Stimulated activated CD4-positive, alpha-beta T cell treated with anti-CD3 and anti-CD28 coated beads, Interleukin-4, amount 100 ng/mL, for 48 hours (primary cell): ENCODE measurements around the gene PPM1B.
"Not testable (repeated sequence)": the region's sequence is repeated elsewhere in the genome, so short reads cannot be mapped to it uniquely, and the experiment has no call there.

ENCODE experiments used
- DNase-seq, 2 donors: peaks; one replicate each; pipeline ENCODE4 v3.0.0-alpha.2; 2020; ENCODE audit warnings: low read depth in 2 of 2

PPM1B gene

GRCh38 chr2:44250376-44250775, 81.7 kb downstream of the PPM1B start:
- no peak for DNase-seq

GRCh38 chr2:44254023-44254422, 85.3 kb downstream of the PPM1B start:
- DNase-seq, result no peak

DNA sequence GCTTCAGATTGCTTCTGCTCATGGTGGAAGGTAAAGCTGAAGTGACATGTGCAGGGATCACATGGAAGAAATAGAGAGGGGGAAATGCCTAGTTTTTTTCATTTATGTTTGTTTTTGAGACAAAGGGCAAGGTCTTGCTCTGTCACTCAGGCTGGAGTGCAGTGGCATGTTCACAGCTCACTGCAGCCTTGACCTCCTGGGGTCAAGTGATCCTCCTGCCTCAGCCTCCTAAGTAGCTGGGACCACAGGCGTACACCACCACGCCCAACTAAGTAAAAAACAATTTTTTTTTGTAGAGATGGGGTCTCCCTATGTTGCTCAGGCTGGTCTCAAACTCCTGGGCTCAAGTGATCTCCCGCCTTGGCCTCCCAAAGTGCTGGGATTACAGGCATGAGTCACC, 87.0 kb downstream of the PPM1B start:
- not testable (repeated sequence) for DNase-seq

GRCh38 chr2:44257802-44258201, 89.1 kb downstream of the PPM1B start:
- DNase-seq, result not testable (repeated sequence)

- DNase-seq, result no peak
Measured at GRCh38 chr2:44267269-44267795, 98.7 kb downstream of the PPM1B start.

DNA sequence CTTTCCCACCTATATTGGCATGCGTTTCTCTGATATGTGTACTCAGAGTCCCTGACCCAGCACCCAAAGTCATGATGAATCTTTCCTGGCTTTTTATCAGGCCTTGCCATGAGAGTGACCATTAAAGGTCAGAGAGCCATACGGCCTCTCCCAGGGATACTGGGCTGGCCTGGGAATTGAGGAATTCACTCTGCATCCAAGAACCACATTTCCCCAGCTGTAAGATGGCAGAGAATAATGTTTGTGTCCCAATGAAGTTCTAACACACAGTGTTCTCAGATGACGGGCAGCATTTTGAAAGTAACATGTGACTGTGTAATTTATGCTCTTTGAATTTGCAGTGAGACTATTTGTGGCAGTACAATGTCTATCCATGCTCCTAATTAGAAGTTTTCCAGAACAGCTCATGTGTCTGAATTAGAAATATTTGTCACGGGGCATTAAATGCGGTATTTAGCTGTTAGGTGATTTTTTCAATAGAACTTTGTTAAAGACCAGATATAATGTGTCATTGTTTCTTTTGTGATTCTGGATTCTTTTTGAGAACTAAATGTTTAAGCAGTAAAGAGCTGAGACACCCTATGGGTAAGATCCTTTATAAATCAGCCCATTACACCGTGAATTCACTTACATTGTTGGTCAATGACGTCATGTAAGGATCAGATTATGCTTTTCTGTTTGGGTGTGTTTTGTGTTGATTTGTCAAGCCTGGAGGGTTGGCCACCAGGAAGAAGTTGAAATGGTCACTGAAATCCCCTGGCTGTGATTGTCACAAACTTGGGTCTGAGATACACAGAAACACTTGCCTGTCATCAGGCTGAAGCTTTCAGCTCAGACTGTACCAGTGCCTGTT, 99.3 kb downstream of the PPM1B start:
- no peak for DNase-seq

GRCh38 chr2:44269831-44270230, 101.2 kb downstream of the PPM1B start:
- no peak for DNase-seq

GRCh38 chr2:44271296-44271695, 102.6 kb downstream of the PPM1B start:
- DNase-seq, result no peak

- no peak for DNase-seq
Measured at GRCh38 chr2:44273076-44273475, 104.4 kb downstream of the PPM1B start.

DNA sequence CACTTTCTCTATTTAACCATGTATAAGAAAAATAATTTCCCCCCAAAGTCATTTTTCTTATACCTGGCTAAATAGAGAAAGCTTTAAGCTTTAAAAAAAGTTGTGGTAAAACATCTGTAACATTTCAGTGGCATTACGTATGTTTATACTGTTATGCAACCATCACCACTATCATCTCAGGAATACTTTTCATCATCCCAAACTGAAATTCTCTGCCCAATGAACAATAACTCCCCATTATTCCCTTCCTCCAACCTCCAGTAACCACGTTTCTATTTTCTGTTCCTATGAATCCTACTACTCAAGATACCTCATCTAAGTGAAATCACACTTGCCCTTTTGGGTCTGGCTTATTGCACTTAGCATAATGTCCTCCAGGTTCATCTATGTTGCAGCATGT, 104.9 kb downstream of the PPM1B start:
- no peak for DNase-seq

- no peak for DNase-seq
Measured at GRCh38 chr2:44275927-44276303, 107.2 kb downstream of the PPM1B start.

- no peak for DNase-seq
Measured at GRCh38 chr2:44277541-44277940, 108.9 kb downstream of the PPM1B start.

GRCh38 chr2:44280869-44281268, 112.2 kb downstream of the PPM1B start:
- no peak for DNase-seq
